Measurements from ENCODE around the gene SOBP. TPM values are rescaled to one million over a fixed set of nuclear protein-coding genes. Genes with fewer than 3 reads are reported as not detected.
A peak's percentile ranks its signal among the peaks of the same experiment; 100 is the strongest.
"Not testable (repeated sequence)": the region's sequence is repeated elsewhere in the genome, so short reads cannot be mapped to it uniquely, and the experiment has no call there.

Gene SOBP, protein sequence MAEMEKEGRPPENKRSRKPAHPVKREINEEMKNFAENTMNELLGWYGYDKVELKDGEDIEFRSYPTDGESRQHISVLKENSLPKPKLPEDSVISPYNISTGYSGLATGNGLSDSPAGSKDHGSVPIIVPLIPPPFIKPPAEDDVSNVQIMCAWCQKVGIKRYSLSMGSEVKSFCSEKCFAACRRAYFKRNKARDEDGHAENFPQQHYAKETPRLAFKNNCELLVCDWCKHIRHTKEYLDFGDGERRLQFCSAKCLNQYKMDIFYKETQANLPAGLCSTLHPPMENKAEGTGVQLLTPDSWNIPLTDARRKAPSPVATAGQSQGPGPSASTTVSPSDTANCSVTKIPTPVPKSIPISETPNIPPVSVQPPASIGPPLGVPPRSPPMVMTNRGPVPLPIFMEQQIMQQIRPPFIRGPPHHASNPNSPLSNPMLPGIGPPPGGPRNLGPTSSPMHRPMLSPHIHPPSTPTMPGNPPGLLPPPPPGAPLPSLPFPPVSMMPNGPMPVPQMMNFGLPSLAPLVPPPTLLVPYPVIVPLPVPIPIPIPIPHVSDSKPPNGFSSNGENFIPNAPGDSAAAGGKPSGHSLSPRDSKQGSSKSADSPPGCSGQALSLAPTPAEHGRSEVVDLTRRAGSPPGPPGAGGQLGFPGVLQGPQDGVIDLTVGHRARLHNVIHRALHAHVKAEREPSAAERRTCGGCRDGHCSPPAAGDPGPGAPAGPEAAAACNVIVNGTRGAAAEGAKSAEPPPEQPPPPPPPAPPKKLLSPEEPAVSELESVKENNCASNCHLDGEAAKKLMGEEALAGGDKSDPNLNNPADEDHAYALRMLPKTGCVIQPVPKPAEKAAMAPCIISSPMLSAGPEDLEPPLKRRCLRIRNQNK
- 10 to 100 TPM; 12.7 to 19.1 (median 15.4) TPM for polyA plus RNA-seq (ENCODE audit: insufficient read length in 10 of 10)
- long read RNA-seq, donor 1, full-length matches to known transcripts: 2 of 45 reads
- long read RNA-seq, donor 1, partial matches to known transcripts: 43 of 45 reads
- long read RNA-seq, donor 1, other reads (novel, unspliced or antisense): 0 of 45 reads
- long read RNA-seq, donor 2: 0 reads
- long read RNA-seq, donor 3: 0 reads
- long read RNA-seq, donor 4, partial matches to known transcripts: 36 of 36 reads
- long read RNA-seq, donor 4, other reads (novel, unspliced or antisense): 0 of 36 reads
- long read RNA-seq, donor 5: 0 reads
- long read RNA-seq, donor 6, full-length matches to known transcripts: 1 of 43 reads
- long read RNA-seq, donor 6, partial matches to known transcripts: 42 of 43 reads
- long read RNA-seq, donor 6, other reads (novel, unspliced or antisense): 0 of 43 reads
- long read RNA-seq, donor 7, partial matches to known transcripts: 48 of 48 reads
- long read RNA-seq, donor 7, other reads (novel, unspliced or antisense): 0 of 48 reads
- long read RNA-seq, donor 8, full-length matches to known transcripts: 1 of 1 reads
- long read RNA-seq, donor 8, partial matches to known transcripts: 0 of 1 reads
- long read RNA-seq, donor 8, other reads (novel, unspliced or antisense): 0 of 1 reads
- long read RNA-seq, donor 9: 0 reads

GRCh38 chr6:107489636-107490565 lies at the start of gene SOBP:
Gene SOBP, plus strand, starts transcription at chr6:107490117. Its CDS starts 500 bp downstream, at chr6:107490617.
- peak; percentile 74 to 95 (median 92) for DNase-seq

- DNase-seq: no peak
Measured at GRCh38 chr6:107440936-107441335, 49.0 kb upstream of the SOBP start.

- DNase-seq: no peak
Measured at GRCh38 chr6:107441682-107442081, 48.2 kb upstream of the SOBP start.

DNA sequence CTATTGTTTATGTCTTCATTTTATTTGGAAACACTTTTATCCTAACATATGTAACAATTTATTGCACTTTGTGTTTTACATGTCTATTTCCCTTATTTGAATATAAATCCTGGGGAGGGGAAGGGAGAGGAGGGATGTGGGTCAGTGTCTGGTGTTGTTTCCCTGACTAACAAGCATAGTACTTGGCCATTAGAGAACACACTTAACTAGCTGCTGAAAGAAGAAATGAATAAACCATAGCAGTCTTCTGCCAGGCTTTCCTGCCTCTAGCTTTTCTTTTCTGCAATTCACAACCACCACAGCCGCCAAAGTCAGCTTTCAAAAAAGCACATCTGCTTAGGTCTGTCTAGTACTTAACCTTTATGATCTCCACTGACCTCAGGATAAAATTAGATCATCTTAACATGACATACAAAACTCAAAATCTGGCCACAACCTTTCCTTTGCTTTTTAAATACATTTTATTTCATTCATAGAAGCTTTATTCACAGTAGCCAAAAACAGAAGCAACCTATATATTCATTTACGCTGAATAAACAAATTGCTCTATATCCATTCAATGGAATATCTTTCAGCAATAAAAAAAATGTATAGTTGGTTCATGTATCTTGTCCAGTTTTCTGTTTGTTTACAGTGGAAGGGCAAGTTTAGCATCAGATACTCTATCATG lies 46.8 kb upstream of the SOBP start:
- DNase-seq: no peak

DNA sequence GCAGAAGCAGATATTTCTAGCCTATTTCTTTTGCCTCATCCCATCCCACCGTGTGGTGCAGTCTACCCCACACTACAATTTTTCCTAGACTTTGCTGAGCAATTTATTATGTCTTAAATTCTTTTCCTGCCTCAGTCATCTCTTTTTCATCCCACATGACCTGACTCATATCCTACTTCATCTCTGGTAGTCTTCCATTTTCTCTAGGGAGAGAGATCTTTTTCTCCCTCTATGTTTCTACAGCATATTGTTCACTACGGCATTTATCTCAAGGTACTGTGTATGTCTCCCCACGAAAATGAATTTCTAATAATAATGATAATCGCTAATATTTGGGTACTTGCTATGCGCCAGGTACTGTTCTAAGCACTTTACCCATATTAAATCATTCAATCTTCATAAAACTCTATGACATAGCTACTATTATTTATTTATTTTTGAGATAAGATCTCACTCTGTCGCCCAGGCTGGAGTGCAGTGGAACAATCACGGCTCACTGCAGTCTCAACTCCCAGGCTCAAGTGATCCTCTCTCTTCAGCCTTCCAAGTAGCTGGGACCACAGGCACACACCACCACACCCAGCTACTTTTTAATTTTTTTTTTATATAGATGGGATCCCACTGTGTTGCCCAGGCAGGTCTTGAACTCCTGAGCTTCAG lies 46.2 kb upstream of the SOBP start:
- no peak for DNase-seq

GRCh38 chr6:107444277-107444676 lies 45.6 kb upstream of the SOBP start:
- DNase-seq: no peak

DNA sequence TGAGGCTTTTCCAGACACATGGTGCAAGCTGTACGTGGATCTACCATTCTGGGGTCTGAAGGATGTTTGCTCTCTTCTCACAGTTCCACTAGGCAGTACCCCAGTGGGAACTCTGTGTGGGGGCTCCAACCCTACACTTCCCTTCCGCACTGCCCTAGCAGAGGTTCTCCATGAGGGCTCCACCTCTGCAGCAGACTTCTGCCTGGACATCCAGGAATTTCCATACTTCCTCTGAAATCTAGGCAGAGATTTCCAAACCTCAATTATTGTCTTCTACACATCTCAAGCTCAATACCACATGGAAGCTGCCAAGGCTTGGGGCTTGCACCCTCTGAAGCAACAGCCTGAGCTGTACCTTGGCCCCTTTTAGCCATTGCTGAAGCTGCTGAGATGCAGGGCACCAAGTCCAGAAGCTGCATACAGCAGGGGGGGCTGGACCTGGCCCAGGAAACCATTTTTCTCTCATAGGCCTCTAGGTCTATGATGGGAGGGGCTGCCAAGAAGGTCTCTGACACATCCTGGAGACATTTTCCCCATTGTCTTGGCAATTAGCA lies 42.2 kb upstream of the SOBP start:
- DNase-seq: no peak

GRCh38 chr6:107448776-107449175 lies 41.1 kb upstream of the SOBP start:
- no peak for DNase-seq

DNA sequence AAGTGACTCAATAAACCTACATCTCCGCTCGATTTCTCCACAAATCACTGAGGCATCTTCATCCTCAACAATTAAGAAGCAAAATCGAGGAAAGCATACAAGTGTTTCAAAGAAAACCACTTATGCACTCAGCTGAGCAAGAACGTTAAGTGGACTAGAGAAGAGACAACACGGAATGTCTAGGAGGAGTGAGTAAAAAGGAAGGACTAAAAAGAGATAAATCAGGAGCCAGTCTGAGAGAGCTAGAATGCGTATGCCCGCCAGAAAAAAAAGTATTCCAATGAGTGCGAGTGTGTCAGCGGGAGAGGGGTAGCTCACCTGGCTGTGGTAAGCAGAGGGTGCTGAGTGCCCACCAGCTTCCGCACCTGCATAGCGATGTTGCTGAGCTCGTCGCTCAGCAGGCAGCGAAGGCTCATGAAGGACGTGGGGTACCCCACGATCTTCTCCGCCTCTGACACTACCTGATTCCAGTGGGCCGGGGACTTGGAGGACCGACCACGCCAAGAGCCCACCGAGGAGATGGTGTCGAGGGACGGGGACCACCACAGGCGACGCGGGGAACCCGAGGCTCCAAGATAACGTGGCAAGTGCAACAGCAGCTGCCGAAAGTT lies 31.1 kb upstream of the SOBP start:
- peak in 2 of 3 donors; percentile 12 to 26 for DNase-seq

DNA sequence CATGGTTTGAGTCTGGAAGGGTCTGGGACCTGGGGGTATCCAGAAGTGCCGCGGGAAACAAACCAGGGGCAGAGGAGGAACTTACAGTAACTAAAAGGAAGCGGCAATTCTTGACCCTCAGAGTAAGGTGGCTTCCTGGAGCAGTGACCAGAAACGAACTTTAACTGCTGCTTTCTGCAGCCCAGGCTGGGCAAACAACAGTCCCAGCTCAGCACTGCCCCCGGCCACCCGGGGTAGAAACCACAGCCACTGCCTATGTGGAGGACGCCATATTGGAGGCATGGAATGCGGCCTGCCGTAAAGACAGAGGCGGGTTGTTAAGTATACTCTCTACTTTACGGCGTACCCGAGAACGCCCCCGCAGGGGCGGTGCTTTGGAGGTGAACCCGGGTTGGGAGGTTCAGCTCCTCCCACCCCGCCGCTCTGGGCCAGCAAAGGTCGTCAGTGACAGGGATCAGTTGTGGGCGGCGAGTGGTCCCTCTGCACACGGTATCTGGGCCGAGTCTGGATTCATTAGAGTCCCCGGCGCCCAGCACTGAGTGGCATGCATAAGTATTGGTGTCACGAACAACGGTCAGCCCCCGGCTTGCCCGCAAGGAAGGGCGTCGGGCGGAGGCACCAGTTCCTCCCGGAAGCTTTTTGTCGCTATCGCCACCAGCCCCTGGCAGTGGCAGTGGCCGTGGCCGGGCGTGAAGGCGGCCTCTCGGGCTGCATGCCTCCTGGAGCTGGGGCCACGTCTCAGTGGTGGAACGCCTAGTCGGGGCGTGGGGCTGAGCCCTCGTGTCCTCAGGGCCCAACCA lies 30.4 kb upstream of the SOBP start, which contains the start of gene PDSS2:
TSS of gene PDSS2 (minus strand) at position 282 of the 800 bp plus-strand sequence. CDS start at position 3, 279 bp downstream.
- peak; percentile 96 to 99 (median 98) for DNase-seq

- DNase-seq: peak in 1 of 3 donors; percentile 10
Measured at GRCh38 chr6:107460083-107460631, 29.8 kb upstream of the SOBP start.

DNA sequence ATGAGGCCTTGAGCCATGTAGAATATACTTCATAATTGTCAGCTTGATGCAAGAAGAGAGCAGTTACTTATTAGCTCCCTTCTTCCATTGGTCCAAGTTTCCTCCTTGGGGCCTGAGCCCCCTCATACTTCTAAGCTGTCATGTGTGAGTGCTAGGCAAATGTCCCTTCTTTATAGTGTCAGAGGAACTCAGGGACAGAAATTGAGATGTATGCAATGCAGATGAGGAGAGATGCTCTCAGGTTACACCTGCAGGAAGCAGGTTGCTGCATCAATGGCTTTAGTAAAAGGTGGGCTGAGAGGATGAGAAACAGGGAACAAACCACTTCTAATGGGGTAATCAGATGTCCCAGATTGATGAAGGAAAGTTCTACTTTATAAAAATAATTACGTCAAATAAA lies 23.9 kb upstream of the SOBP start:
- no peak for DNase-seq

DNA sequence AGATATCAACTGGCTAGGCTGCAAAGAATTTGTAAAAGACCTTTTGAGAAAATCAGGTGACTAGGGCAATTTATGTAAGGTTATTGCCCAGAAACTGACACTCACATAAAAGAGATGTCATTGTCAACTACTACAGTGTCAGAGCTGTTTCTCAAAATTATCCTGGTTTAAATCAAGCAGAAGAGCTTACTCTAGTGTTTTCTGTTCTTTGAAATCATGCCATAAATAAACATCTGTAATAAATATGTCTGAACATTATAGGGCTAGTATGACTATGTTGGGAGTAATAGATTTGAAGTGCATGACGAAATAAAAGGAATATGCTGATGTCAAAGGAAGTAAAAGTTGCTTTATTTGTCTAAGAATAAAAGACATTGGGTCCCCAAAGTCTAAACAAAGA lies 19.6 kb upstream of the SOBP start:
- DNase-seq: no peak

DNA sequence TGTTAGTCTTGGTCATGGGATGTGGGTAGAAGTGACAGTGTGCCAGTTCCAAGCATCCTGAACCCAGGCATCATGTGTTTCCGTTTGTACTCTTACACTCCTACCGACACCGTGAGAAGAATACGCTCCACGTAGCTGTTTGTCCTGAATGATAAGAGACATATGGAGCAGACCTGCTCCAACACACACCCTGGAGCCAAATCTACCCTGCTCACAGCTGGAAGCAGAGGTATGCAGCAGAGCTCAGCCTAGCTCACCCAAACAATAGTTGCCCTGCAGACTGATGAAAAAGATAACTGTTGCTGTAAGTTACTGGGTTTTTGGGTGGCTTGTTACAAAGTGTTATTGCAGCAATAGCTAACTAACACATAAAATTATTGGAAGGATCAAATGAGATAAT lies 16.3 kb upstream of the SOBP start:
- DNase-seq: no peak

- not testable (repeated sequence) for DNase-seq
Measured at GRCh38 chr6:107475360-107475759, 14.6 kb upstream of the SOBP start.

- not testable (repeated sequence) for DNase-seq
Measured at GRCh38 chr6:107475826-107476225, 14.1 kb upstream of the SOBP start.

Measured in muscle of back (tissue), 13 donors.